Measurements from ENCODE around the gene KCNIP1. TPM values are rescaled to one million over a fixed set of nuclear protein-coding genes. Genes with fewer than 3 reads are reported as not detected.

The KCNIP1 gene
- total RNA-seq, 1 experiment from 2014 or later = not detected

GRCh38 chr5:170524576-170524975 is 20.8 kb downstream of the KCNIP1 start:
- H3K4me2 ChIP-seq (ENCODE audit: low read length) = no peak overlapping the region
- no peaks in the 10 kb centered on the region for H4K20me1 ChIP-seq (ENCODE audit: low read length)
- no TSS peak for BruUV-seq (replicated peaks)
- H3K79me2 ChIP-seq (ENCODE audit: low read length) = no peaks in the 10 kb centered on the region
- no peaks in the 10 kb centered on the region for H3F3A ChIP-seq (ENCODE audit: low read length, unreplicated experiment)
- POLR2A ChIA-PET (ENCODE audit: unreplicated experiment) = no interaction called here
- DNase-seq (no peak), ATAC-seq (no peak)
- H2AFZ ChIP-seq (ENCODE audit: low read length) = no peak overlapping the region
- H3K9me3 ChIP-seq (ENCODE audit: low read length) = no peaks in the 10 kb centered on the region
- H3K27me3 ChIP-seq (ENCODE audit: low read length) = no peaks in the 10 kb centered on the region
- no peak overlapping the region for H3K9ac ChIP-seq (ENCODE audit: low read length)
- CTCF ChIA-PET = no interaction called here
- H3K9me2 ChIP-seq (replicated peaks; ENCODE audit: low read length) = no peaks in the 10 kb centered on the region
- TF ChIP-seq EZH2 (IDR thresholded peaks at IDR 0.05; ENCODE audit: low read length, unreplicated experiment) (no peak), CTCF (conservative IDR thresholded peaks at IDR 0.05; ENCODE audit: low read depth, low read length) (no peak), EZH2phosphoT487 (IDR thresholded peaks at IDR 0.05; ENCODE audit: borderline replicate concordance, low read length) (no peak)
- H3K4me3 ChIP-seq (ENCODE audit: low read length) = no peak overlapping the region
- no peak overlapping the region for H3K27ac ChIP-seq (ENCODE audit: low read length)
- no peaks in the 10 kb centered on the region for H3K4me1 ChIP-seq (ENCODE audit: insufficient read depth, low read length)
- intact Hi-C loops (cut with micrococcal nuclease) = no loop called here
- H3K36me3 ChIP-seq (ENCODE audit: low read depth, low read length) = no peaks in the 10 kb centered on the region

GRCh38 chr5:170525470-170526211 is 21.8 kb downstream of the KCNIP1 start:
- Histone ChIP-seq H3K36me3 (ENCODE audit: low read depth, low read length) (no peaks in the 10 kb centered on the region), H4K20me1 (ENCODE audit: low read length) (no peaks in the 10 kb centered on the region), H3K4me2 (ENCODE audit: low read length) (no peak overlapping the region), H3K9me3 (ENCODE audit: low read length) (no peaks in the 10 kb centered on the region), H3K4me3 (ENCODE audit: low read length) (no peak overlapping the region), H3F3A (ENCODE audit: low read length, unreplicated experiment) (no peaks in the 10 kb centered on the region), H2AFZ (ENCODE audit: low read length) (no peak overlapping the region), H3K9me2 (replicated peaks; ENCODE audit: low read length) (no peaks in the 10 kb centered on the region), H3K9ac (ENCODE audit: low read length) (no peak overlapping the region), H3K27me3 (ENCODE audit: low read length) (no peaks in the 10 kb centered on the region), H3K4me1 (ENCODE audit: insufficient read depth, low read length) (no peaks in the 10 kb centered on the region), H3K27ac (ENCODE audit: low read length) (no peak overlapping the region), H3K79me2 (ENCODE audit: low read length) (no peaks in the 10 kb centered on the region)
- no TSS peak for BruUV-seq (replicated peaks)
- TF ChIP-seq EZH2phosphoT487 (IDR thresholded peaks at IDR 0.05; ENCODE audit: borderline replicate concordance, low read length) = no peak
- TF ChIP-seq CTCF (conservative IDR thresholded peaks at IDR 0.05; ENCODE audit: low read depth, low read length) = no peak
- TF ChIP-seq EZH2 (IDR thresholded peaks at IDR 0.05; ENCODE audit: low read length, unreplicated experiment) = no peak
- ATAC-seq (no peak), DNase-seq (no peak)
- ChIA-PET POLR2A (ENCODE audit: unreplicated experiment) (no interaction called here), CTCF (no interaction called here)
- intact Hi-C loops (cut with micrococcal nuclease) = no loop called here

GRCh38 chr5:170527991-170528390 is 24.2 kb downstream of the KCNIP1 start:
- Histone ChIP-seq H3K9ac (ENCODE audit: low read length) (no peak overlapping the region), H4K20me1 (ENCODE audit: low read length) (no peaks in the 10 kb centered on the region), H3K27ac (ENCODE audit: low read length) (no peak overlapping the region), H2AFZ (ENCODE audit: low read length) (no peak overlapping the region), H3K36me3 (ENCODE audit: low read depth, low read length) (no peaks in the 10 kb centered on the region), H3K4me1 (ENCODE audit: insufficient read depth, low read length) (no peaks in the 10 kb centered on the region), H3K4me3 (ENCODE audit: low read length) (no peak overlapping the region), H3K9me2 (replicated peaks; ENCODE audit: low read length) (no peaks in the 10 kb centered on the region), H3K4me2 (ENCODE audit: low read length) (no peak overlapping the region), H3K79me2 (ENCODE audit: low read length) (no peaks in the 10 kb centered on the region), H3F3A (ENCODE audit: low read length, unreplicated experiment) (no peaks in the 10 kb centered on the region), H3K27me3 (ENCODE audit: low read length) (no peaks in the 10 kb centered on the region), H3K9me3 (ENCODE audit: low read length) (no peaks in the 10 kb centered on the region)
- TF ChIP-seq CTCF (conservative IDR thresholded peaks at IDR 0.05; ENCODE audit: low read depth, low read length) (no peak), EZH2 (IDR thresholded peaks at IDR 0.05; ENCODE audit: low read length, unreplicated experiment) (no peak), EZH2phosphoT487 (IDR thresholded peaks at IDR 0.05; ENCODE audit: borderline replicate concordance, low read length) (no peak)
- no TSS peak for BruUV-seq (replicated peaks)
- DNase-seq (no peak), ATAC-seq (no peak)
- intact Hi-C loops (cut with micrococcal nuclease) = no loop called here
- ChIA-PET CTCF (no interaction called here), POLR2A (ENCODE audit: unreplicated experiment) (no interaction called here)

All from PC-3 (cell line).